Panc1 (cell line): ENCODE results near the gene HRH2. TPM values are rescaled to one million over a fixed set of nuclear protein-coding genes. Genes with fewer than 3 reads are reported as not detected.
"Not testable (repeated sequence)": the region's sequence is repeated elsewhere in the genome, so short reads cannot be mapped to it uniquely, and the experiment has no call there.

Experiments
- ATAC-seq: fragments of 200-7000 bp; cut with Tn5 transposase; 2 replicates; pipeline ENCODE4 v1.9.1; 2020; ENCODE audit warnings: mild to moderate bottlenecking, moderate library complexity
- BruUV-seq: library from RNA; stranded (reverse); fragments of 400-500 nt; replicated peaks from 2 replicates; lab custom pipeline; 2021; lab: Mats Ljungman, UMichigan
- CTCF ChIA-PET: fragments of 300-600 bp; sonication (Branson Sonifier 250); formaldehyde crosslinking; loops from one replicate; lab custom pipeline; 2022; ENCODE audit warnings: antibody characterized with exemption; lab: Charles Lee
- POLR2A ChIA-PET: fragments of 300-600 bp; sonication (Branson Sonifier 250); formaldehyde crosslinking; loops from one replicate; lab custom pipeline; 2022; ENCODE audit warnings: antibody characterized with exemption; lab: Charles Lee
- DNase-seq: peaks from one replicate; pipeline ENCODE4 v3.0.0-alpha.2; 2010; ENCODE audit warnings: low read depth, low spot score
- H3K27ac ChIP-seq: 2 replicates; pipeline ENCODE4 v1.5.1; 2011; ENCODE audit warnings: mild to moderate bottlenecking, low read length, inconsistent platforms
- H3K27me3 ChIP-seq: fragments of 200-500 bp; sonication (Bioruptor generic); 2 replicates; pipeline ENCODE4 v1.6.0; 2014; ENCODE audit warnings: low read length, inconsistent platforms; ENCODE audit not compliant: control insufficient read depth, insufficient read depth
- H3K36me3 ChIP-seq: fragments of 200-500 bp; sonication (Bioruptor generic); 2 replicates; pipeline ENCODE4 v1.5.1; 2014; ENCODE audit warnings: inconsistent platforms, mild to moderate bottlenecking, low read length, moderate library complexity; ENCODE audit not compliant: control insufficient read depth, insufficient read depth
- H3K4me1 ChIP-seq: 2 replicates; pipeline ENCODE4 v1.5.1; 2011; ENCODE audit warnings: inconsistent platforms, mild to moderate bottlenecking, low read length, moderate library complexity; ENCODE audit not compliant: control insufficient read depth, insufficient read depth
- H3K4me3 ChIP-seq, 2 experiments: 2 replicates each; pipeline ENCODE4 v1.5.1; 2011 to 2012; ENCODE audit warnings: low read depth in 2 of 2, low read length in 2 of 2, mild to moderate bottlenecking in 2 of 2, inconsistent platforms in 1 of 2, moderate library complexity in 1 of 2
- H3K9me3 ChIP-seq: fragments of 200-500 bp; sonication (Bioruptor generic); 2 replicates; pipeline ENCODE4 v1.5.1; 2014; ENCODE audit warnings: low read depth, mild to moderate bottlenecking, inconsistent platforms, low read length, moderate library complexity; ENCODE audit not compliant: control insufficient read depth, insufficient read depth
- POLR2AphosphoS5 ChIP-seq: IDR thresholded peaks from 2 replicates; pipeline ENCODE4 v1.6.1; 2012; ENCODE audit warnings: mild to moderate bottlenecking, low read depth, low read length, moderate library complexity
- SIN3A ChIP-seq: IDR thresholded peaks from 2 replicates; pipeline ENCODE4 v1.6.1; 2012; ENCODE audit warnings: low read depth, mild to moderate bottlenecking, low read length, moderate library complexity, borderline replicate concordance; ENCODE audit not compliant: insufficient read depth
- TCF7L2 ChIP-seq: IDR thresholded peaks from 2 replicates; pipeline ENCODE4 v1.6.1; 2011; ENCODE audit warnings: mild to moderate bottlenecking, low read depth, low read length, inconsistent platforms
- in situ Hi-C: cut with HindIII; loops from 2 replicates; pipeline ENCODE4 v1.10.0; 2016; ENCODE audit warnings: low sequenced_read_pairs, low pct_unique_long_range_greater_than_20kb
- intact Hi-C: fragments of 100-400 bp; cut with micrococcal nuclease; formaldehyde crosslinking; loops from one replicate; pipeline ENCODE4 v1.10.0; 2022; ENCODE audit not compliant: unreplicated experiment
- total RNA-seq: library from RNA; stranded (reverse); gene quantifications from one replicate; pipeline ENCODE4 v1.2.1, GENCODE V29; 2021; ENCODE audit not compliant: unreplicated experiment
- TF ChIP-seq, protein P1 (sequence below), 2 experiments: IDR thresholded peaks; 2 replicates each; pipeline ENCODE4 v1.6.1; 2011 to 2012; ENCODE audit warnings: low read depth in 2 of 2, control low read depth in 1 of 2, low read length in 1 of 2, mild to moderate bottlenecking in 1 of 2, moderate library complexity in 1 of 2; ENCODE audit not compliant: insufficient read depth in 1 of 2
- TF ChIP-seq, protein P2 (sequence below): fragments of 450-650 bp; IDR thresholded peaks from 2 replicates; pipeline ENCODE4 v1.5.1; 2017; ENCODE audit warnings: mild to moderate bottlenecking

Gene HRH2
- total RNA-seq, 1 experiment from 2014 or later: 0.33 TPM

DNA sequence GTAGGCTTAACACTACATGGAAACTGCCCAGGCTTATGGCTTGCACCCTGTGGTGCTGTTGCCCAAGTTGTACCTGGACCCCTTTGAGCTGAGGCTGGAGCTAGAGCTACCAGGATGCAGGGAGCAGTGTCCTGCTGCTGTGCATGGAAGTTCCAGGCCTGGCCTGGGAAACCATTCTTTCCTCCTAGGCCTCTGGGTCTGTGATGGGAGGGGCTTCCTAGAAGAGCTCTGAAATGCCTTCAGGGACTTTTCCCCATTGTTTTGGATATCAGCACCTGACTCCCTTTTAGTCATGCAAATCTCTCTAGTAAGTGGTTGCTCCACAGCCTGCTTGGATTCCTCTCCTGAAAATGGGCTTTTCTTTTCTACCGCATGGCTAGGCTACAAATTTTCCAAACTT is 7.9 kb upstream of the HRH2 start:
- no peak for ATAC-seq
- Histone ChIP-seq H3K36me3 (no peaks in the 10 kb centered on the region), H3K27ac (no peak overlapping the region), H3K4me3 (no peak overlapping the region), H3K27me3 (peaks cover 9% of the 10 kb centered on the region; the same call in 1 of the 2 replicates), H3K9me3 (no peaks in the 10 kb centered on the region), H3K4me1 (no peaks in the 10 kb centered on the region)
- TF ChIP-seq SIN3A (no peak), POLR2AphosphoS5 (no peak), TCF7L2 (no peak)
- TF ChIP-seq, protein P1, sequence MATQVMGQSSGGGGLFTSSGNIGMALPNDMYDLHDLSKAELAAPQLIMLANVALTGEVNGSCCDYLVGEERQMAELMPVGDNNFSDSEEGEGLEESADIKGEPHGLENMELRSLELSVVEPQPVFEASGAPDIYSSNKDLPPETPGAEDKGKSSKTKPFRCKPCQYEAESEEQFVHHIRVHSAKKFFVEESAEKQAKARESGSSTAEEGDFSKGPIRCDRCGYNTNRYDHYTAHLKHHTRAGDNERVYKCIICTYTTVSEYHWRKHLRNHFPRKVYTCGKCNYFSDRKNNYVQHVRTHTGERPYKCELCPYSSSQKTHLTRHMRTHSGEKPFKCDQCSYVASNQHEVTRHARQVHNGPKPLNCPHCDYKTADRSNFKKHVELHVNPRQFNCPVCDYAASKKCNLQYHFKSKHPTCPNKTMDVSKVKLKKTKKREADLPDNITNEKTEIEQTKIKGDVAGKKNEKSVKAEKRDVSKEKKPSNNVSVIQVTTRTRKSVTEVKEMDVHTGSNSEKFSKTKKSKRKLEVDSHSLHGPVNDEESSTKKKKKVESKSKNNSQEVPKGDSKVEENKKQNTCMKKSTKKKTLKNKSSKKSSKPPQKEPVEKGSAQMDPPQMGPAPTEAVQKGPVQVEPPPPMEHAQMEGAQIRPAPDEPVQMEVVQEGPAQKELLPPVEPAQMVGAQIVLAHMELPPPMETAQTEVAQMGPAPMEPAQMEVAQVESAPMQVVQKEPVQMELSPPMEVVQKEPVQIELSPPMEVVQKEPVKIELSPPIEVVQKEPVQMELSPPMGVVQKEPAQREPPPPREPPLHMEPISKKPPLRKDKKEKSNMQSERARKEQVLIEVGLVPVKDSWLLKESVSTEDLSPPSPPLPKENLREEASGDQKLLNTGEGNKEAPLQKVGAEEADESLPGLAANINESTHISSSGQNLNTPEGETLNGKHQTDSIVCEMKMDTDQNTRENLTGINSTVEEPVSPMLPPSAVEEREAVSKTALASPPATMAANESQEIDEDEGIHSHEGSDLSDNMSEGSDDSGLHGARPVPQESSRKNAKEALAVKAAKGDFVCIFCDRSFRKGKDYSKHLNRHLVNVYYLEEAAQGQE (IDR thresholded peaks at IDR 0.05; ENCODE audit: insufficient read depth in 1 of 2, low read depth in 2 of 2, low read length in 1 of 2): no peak
- TF ChIP-seq, protein P2, sequence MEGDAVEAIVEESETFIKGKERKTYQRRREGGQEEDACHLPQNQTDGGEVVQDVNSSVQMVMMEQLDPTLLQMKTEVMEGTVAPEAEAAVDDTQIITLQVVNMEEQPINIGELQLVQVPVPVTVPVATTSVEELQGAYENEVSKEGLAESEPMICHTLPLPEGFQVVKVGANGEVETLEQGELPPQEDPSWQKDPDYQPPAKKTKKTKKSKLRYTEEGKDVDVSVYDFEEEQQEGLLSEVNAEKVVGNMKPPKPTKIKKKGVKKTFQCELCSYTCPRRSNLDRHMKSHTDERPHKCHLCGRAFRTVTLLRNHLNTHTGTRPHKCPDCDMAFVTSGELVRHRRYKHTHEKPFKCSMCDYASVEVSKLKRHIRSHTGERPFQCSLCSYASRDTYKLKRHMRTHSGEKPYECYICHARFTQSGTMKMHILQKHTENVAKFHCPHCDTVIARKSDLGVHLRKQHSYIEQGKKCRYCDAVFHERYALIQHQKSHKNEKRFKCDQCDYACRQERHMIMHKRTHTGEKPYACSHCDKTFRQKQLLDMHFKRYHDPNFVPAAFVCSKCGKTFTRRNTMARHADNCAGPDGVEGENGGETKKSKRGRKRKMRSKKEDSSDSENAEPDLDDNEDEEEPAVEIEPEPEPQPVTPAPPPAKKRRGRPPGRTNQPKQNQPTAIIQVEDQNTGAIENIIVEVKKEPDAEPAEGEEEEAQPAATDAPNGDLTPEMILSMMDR: no peak
- no peak for DNase-seq
- intact Hi-C loops: loop anchor here (10.0 kb wide), 1 partner anchor 85 kb away; no protein-coding TSS in a partner anchor
- BruUV-seq: no TSS peak
- ChIA-PET POLR2A (no interaction called here), CTCF (no interaction called here)
- in situ Hi-C loops: no loop called here

DNA sequence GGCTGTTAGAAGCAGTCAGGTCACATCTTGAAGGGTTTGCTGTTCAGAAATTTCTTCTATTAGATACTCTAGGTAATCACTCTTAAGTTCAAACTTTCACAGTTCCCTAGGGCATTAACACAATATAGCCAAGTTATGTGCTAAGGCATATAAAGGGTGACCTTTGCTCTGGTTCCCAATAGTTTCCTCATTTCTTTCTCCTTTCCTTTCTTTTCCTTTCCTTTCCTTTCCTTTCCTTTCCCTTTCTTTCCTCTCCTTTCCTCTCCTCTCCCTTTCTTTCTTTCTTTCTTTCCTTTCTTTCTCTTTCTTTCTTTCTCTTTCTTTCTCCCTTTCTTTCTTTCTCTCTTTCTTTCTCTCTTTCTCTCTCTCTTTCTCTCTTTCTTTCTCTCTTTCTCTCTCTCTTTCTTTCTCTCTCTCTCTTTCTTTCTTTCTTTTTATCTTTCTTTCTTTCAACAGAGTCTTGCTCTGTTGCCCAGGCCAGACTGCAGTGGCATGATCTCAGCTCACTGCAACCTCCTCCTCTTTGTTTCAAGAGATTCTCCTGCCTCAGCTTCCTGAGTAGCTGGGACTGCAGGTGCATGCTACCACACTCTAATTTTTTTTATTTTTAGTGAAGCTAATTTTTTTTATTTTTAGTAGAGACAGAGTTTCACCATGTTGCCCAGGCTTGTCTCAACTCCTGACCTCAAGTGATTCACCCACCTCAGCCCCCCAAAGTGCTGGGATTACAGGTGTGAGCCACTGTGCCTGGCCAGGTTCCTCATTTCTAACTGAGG is 7.3 kb upstream of the HRH2 start:
- H3K36me3 ChIP-seq, H3K27me3 ChIP-seq, POLR2A ChIA-PET, H3K4me3 ChIP-seq, DNase-seq, H3K4me1 ChIP-seq, H3K27ac ChIP-seq, CTCF ChIA-PET, BruUV-seq, in situ Hi-C loops, H3K9me3 ChIP-seq, ATAC-seq: not testable (repeated sequence)
- intact Hi-C loops: loop anchor here (10.0 kb wide), 1 partner anchor 86 kb away; no protein-coding TSS in a partner anchor
